Neural cell (in vitro differentiated cells): ENCODE measurements around the gene GPSM3. TPM values are rescaled to one million over a fixed set of nuclear protein-coding genes. Genes with fewer than 3 reads are reported as not detected.

Experiments used
- H2AFZ ChIP-seq: fragments of 200-600, 300-800 bp; sonication (generic), shearing (Covaris generic); 2 replicates; pipeline ENCODE4 v1.6.0; 2014; ENCODE audit warnings: low read depth, mild to moderate bottlenecking, antibody characterized with exemption, low read length, moderate library complexity
- H3F3A ChIP-seq: fragments of 200-600 bp; shearing (Covaris generic); 2 replicates; pipeline ENCODE4 v1.6.1; 2016; ENCODE audit warnings: mild to moderate bottlenecking, moderate library complexity, mixed read lengths, antibody characterized with exemption, low read length; ENCODE audit not compliant: insufficient read depth, poor library complexity, severe bottlenecking
- H3K27ac ChIP-seq: fragments of 200-600, 300-800 bp; sonication (generic), shearing (Covaris generic); 2 replicates; pipeline ENCODE4 v1.5.1; 2014; ENCODE audit warnings: mild to moderate bottlenecking, low read length, moderate library complexity
- H3K27me3 ChIP-seq: fragments of 300-800, 200-600 bp; sonication (generic), shearing (Covaris generic); 2 replicates; pipeline ENCODE4 v1.6.0; 2014; ENCODE audit warnings: mild to moderate bottlenecking, low read depth, low read length, moderate library complexity; ENCODE audit not compliant: insufficient read depth
- H3K36me3 ChIP-seq: fragments of 300-800, 200-600 bp; sonication (generic), shearing (Covaris generic); 2 replicates; pipeline ENCODE4 v1.5.1; 2014; ENCODE audit warnings: mild to moderate bottlenecking, antibody characterized with exemption, low read length, moderate library complexity; ENCODE audit not compliant: insufficient read depth
- H3K4me2 ChIP-seq: fragments of 300-800, 200-600 bp; sonication (generic), shearing (Covaris generic); 2 replicates; pipeline ENCODE4 v1.6.0; 2014; ENCODE audit warnings: mild to moderate bottlenecking, low read length
- H3K4me3 ChIP-seq: fragments of 300-800, 200-600 bp; sonication (generic), shearing (Covaris generic); 2 replicates; pipeline ENCODE4 v1.5.1; 2014; ENCODE audit warnings: mild to moderate bottlenecking, low read length, moderate library complexity
- H3K79me2 ChIP-seq: fragments of 200-600 bp; shearing (Covaris generic); replicated peaks from 2 replicates; pipeline ENCODE4 v1.6.0; 2014; ENCODE audit warnings: mild to moderate bottlenecking, low read length, moderate library complexity; ENCODE audit not compliant: insufficient read depth
- H3K9ac ChIP-seq: fragments of 300-800, 200-600 bp; sonication (generic), shearing (Covaris generic); 2 replicates; pipeline ENCODE4 v1.6.1; 2016; ENCODE audit warnings: mild to moderate bottlenecking, low read length, mixed read lengths
- H3K9me2 ChIP-seq: fragments of 200-600 bp; shearing (Covaris generic); 2 replicates; pipeline ENCODE4 v1.6.1; 2016; ENCODE audit warnings: mild to moderate bottlenecking, low read length, mixed read lengths; ENCODE audit not compliant: insufficient read depth
- H3K9me3 ChIP-seq: fragments of 200-600, 300-800 bp; sonication (generic), shearing (Covaris generic); 2 replicates; pipeline ENCODE4 v1.6.1; 2016; ENCODE audit warnings: mild to moderate bottlenecking, mixed run types, low read length, moderate library complexity, mixed read lengths
- H4K20me1 ChIP-seq: fragments of 200-600 bp; shearing (Covaris generic); 2 replicates; pipeline ENCODE4 v1.6.1; 2016; ENCODE audit warnings: mild to moderate bottlenecking, mixed run types; ENCODE audit not compliant: insufficient read depth
- CTCF ChIP-seq: fragments of 450-650 bp; IDR thresholded peaks from 2 replicates; pipeline ENCODE4 v1.5.1; 2014; ENCODE audit warnings: antibody characterized with exemption, mild to moderate bottlenecking, moderate library complexity; ENCODE audit not compliant: poor library complexity, severe bottlenecking
- EP300 ChIP-seq: fragments of 450-650 bp; conservative IDR thresholded peaks from 2 replicates; pipeline ENCODE4 v1.6.1; 2014; ENCODE audit warnings: antibody characterized with exemption, mild to moderate bottlenecking, moderate library complexity; ENCODE audit not compliant: poor library complexity, severe bottlenecking
- EZH2 ChIP-seq: fragments of 200-600, 300-800 bp; shearing (Covaris generic), sonication (generic); IDR thresholded peaks from 2 replicates; pipeline ENCODE4 v1.6.1; 2014; ENCODE audit warnings: antibody characterized with exemption, low read length, borderline replicate concordance, mild to moderate bottlenecking; ENCODE audit not compliant: insufficient read depth, poor library complexity, severe bottlenecking
- MXI1 ChIP-seq: fragments of 450-650 bp; conservative IDR thresholded peaks from 2 replicates; pipeline ENCODE4 v1.6.1; 2014; ENCODE audit warnings: antibody characterized with exemption, mild to moderate bottlenecking; ENCODE audit not compliant: poor library complexity, severe bottlenecking
- POLR2AphosphoS5 ChIP-seq: IDR thresholded peaks from 2 replicates; pipeline ENCODE4 v1.6.1; 2012
- RAD21 ChIP-seq: fragments of 450-650 bp; conservative IDR thresholded peaks from 2 replicates; pipeline ENCODE4 v1.6.1; 2014; ENCODE audit warnings: antibody characterized with exemption, mild to moderate bottlenecking, moderate library complexity
- REST ChIP-seq: IDR thresholded peaks from 2 replicates; pipeline ENCODE4 v1.6.1; 2012; ENCODE audit warnings: borderline replicate concordance
- SMC3 ChIP-seq: fragments of 450-650 bp; conservative IDR thresholded peaks from 2 replicates; pipeline ENCODE4 v1.6.1; 2014; ENCODE audit warnings: antibody characterized with exemption, mild to moderate bottlenecking, moderate library complexity; ENCODE audit not compliant: poor library complexity
- TAF1 ChIP-seq: IDR thresholded peaks from 2 replicates; pipeline ENCODE4 v1.6.1; 2012; ENCODE audit warnings: low read depth
- polyA plus RNA-seq: library from polyadenylated mRNA; depleted of rRNA; stranded (reverse); fragments of >200 nt; gene quantifications from 2 replicates; pipeline ENCODE4 v1.2.3, GENCODE V29; 2014

GPSM3 gene
- polyA plus RNA-seq, 1 donor from 2014 or later = 1.2 TPM

- H3K36me3 ChIP-seq = no peaks in the 10 kb centered on the region
- no peaks in the 10 kb centered on the region for H4K20me1 ChIP-seq
- no peak overlapping the region for H2AFZ ChIP-seq
- no peak overlapping the region for H3K27ac ChIP-seq
- no peak overlapping the region for H3K9ac ChIP-seq
- H3K79me2 ChIP-seq = no peaks in the 10 kb centered on the region
- H3K27me3 ChIP-seq = no peaks in the 10 kb centered on the region
- no peak overlapping the region for H3K4me3 ChIP-seq
- no peak for TF ChIP-seq POLR2AphosphoS5
- no peak for TF ChIP-seq MXI1
- no peak for TF ChIP-seq REST
- no peak for TF ChIP-seq TAF1
- TF ChIP-seq SMC3 = no peak
- TF ChIP-seq EP300 = no peak
- TF ChIP-seq RAD21 = no peak
- TF ChIP-seq EZH2 = no peak
- H3K9me2 ChIP-seq = no peaks in the 10 kb centered on the region
- H3K9me3 ChIP-seq = no peaks in the 10 kb centered on the region
- H3K4me2 ChIP-seq = no peak overlapping the region
- no peaks in the 10 kb centered on the region for H3F3A ChIP-seq
Measured at GRCh38 chr6:32220021-32220420, 27.6 kb upstream of the GPSM3 start.

- Histone ChIP-seq H3K9me2 (no peaks in the 10 kb centered on the region), H4K20me1 (no peaks in the 10 kb centered on the region), H3K79me2 (no peaks in the 10 kb centered on the region), H3K27me3 (no peaks in the 10 kb centered on the region), H3K27ac (no peak overlapping the region), H2AFZ (no peak overlapping the region), H3K9ac (no peak overlapping the region), H3K36me3 (no peaks in the 10 kb centered on the region), H3K9me3 (no peaks in the 10 kb centered on the region), H3K4me3 (no peak overlapping the region), H3K4me2 (no peak overlapping the region), H3F3A (no peaks in the 10 kb centered on the region)
- TF ChIP-seq EP300 (no peak), TAF1 (no peak), EZH2 (no peak), REST (no peak), RAD21 (no peak), SMC3 (no peak), POLR2AphosphoS5 (no peak), CTCF (no peak), MXI1 (no peak)
Measured at GRCh38 chr6:32218167-32218566, 25.7 kb upstream of the GPSM3 start.
